ENCODE results near the gene HEATR3. TPM values are rescaled to one million over a fixed set of nuclear protein-coding genes. Genes with fewer than 3 reads are reported as not detected.

Gene HEATR3
- total and polyA plus RNA-seq, 2 of the 8 experiments (the other 6 are each of a cell fraction or from before 2014, with no cell fraction given): 13.0 to 29.2 TPM

DNA sequence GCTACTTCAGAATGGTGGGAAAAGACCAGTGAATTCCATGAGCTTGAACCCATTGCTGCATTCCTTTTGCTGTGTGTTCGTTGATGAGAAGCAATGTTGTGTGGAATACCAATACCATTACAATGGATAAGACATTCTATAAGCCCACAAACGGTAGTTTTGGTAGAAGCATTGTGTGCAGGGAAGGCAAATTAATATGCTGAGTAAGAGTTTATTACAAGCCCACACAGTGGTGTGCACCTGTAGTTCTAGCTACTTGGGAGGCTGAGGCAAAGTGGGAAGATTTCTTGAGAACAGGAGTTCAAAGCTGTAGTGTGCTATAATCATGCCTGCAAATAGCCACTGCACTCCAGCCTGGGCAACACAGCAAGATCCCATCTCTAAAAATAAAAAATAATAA, 67.4 kb downstream of the HEATR3 start:
- no peak overlapping the region for H3K14ac ChIP-seq (ENCODE audit: insufficient read length)
- no peak overlapping the region for H3K27ac ChIP-seq (ENCODE audit: low read depth, low read length)
- no peak overlapping the region for H2BK20ac ChIP-seq (ENCODE audit: low read length)
- H4K20me1 ChIP-seq (replicated peaks in 1 of 2; ENCODE audit: control insufficient read depth in 1 of 2, insufficient read depth in 2 of 2, low read length in 2 of 2): no peaks in the 10 kb centered on the region
- H4K8ac ChIP-seq (ENCODE audit: extremely low read depth, insufficient read depth, low read length): no peak overlapping the region
- H3K27me3 ChIP-seq (replicated peaks in 1 of 4; ENCODE audit: control insufficient read depth in 3 of 4, extremely low read depth in 1 of 4, insufficient read depth in 3 of 4, low read length in 3 of 4): no peaks in the 10 kb centered on the region
- H3K4ac ChIP-seq (replicated peaks; ENCODE audit: insufficient read length, low read depth, low read length): no peak overlapping the region
- H2BK12ac ChIP-seq (ENCODE audit: low read depth, low read length): no peak overlapping the region
- H2AK5ac ChIP-seq (ENCODE audit: low read depth, low read length): no peak overlapping the region
- H3K23me2 ChIP-seq (ENCODE audit: low read depth, low read length): no peaks in the 10 kb centered on the region
- no peaks in the 10 kb centered on the region for H3K4me1 ChIP-seq (replicated peaks in 1 of 4; ENCODE audit: control insufficient read depth in 3 of 4, insufficient read depth in 4 of 4, low read length in 3 of 4)
- H3K56ac ChIP-seq (replicated peaks; ENCODE audit: insufficient read length, low read depth, low read length): no peak overlapping the region
- no peaks in the 10 kb centered on the region for H3K9me3 ChIP-seq (ENCODE audit: insufficient read depth in 2 of 2, low read depth in 1 of 2, low read length in 1 of 2)
- H2BK5ac ChIP-seq (ENCODE audit: low read depth, low read length): no peak overlapping the region
- H3K23ac ChIP-seq (ENCODE audit: insufficient read length): no peak overlapping the region
- H3K36me3 ChIP-seq (ENCODE audit: control insufficient read depth in 2 of 4, insufficient read depth in 4 of 4, low read length in 3 of 4): no peaks in the 10 kb centered on the region
- CTCF ChIA-PET (ENCODE audit: partially characterized antibody): interaction anchor here (0.6 to 0.8 kb wide), 2 partner anchors 51 to 78 kb away, joined by 3 read pairs; no protein-coding TSS in a partner anchor
- no peak overlapping the region for H2BK15ac ChIP-seq (ENCODE audit: low read length)
- no peaks in the 10 kb centered on the region for H3K79me2 ChIP-seq (ENCODE audit: control insufficient read depth in 1 of 2, insufficient read depth in 2 of 2, low read length in 2 of 2)
- POLR2A ChIA-PET (ENCODE audit: partially characterized antibody): no interaction called here
- no peak overlapping the region for H3K18ac ChIP-seq (ENCODE audit: extremely low read depth, low read length)
- H2AFZ ChIP-seq (ENCODE audit: low read length): no peak overlapping the region
- H3K4me3 ChIP-seq (ENCODE audit: extremely low read depth in 1 of 4, insufficient read depth in 2 of 4, low read depth in 3 of 4, low read length in 4 of 4): no peak overlapping the region
- DNase-seq (ENCODE audit: low read depth in 1 of 2, low spot score in 2 of 2): no peak
- TF ChIP-seq TCF12 (IDR thresholded peaks at IDR 0.05; ENCODE audit: low read depth, low read length) (no peak), NANOG (IDR thresholded peaks at IDR 0.05; ENCODE audit: insufficient read depth, low read depth, low read length, poor library complexity, severe bottlenecking) (no peak)
- no peak overlapping the region for H3K9ac ChIP-seq (replicated peaks in 1 of 4; ENCODE audit: extremely low read depth in 1 of 4, low read depth in 3 of 4, low read length in 3 of 4)
- H4K91ac ChIP-seq (replicated peaks; ENCODE audit: insufficient read length, low read length): no peak overlapping the region
- FAIRE-seq: no peak
- H2BK120ac ChIP-seq (replicated peaks; ENCODE audit: low read depth, low read length): no peak overlapping the region
- H3K79me1 ChIP-seq (ENCODE audit: low read depth, low read length): no peaks in the 10 kb centered on the region
- WGBS, 2 experiments (ENCODE audit: extremely low coverage in 1 of 2, insufficient coverage in 1 of 2, insufficient read length in 1 of 2, insufficient replicate concordance in 2 of 2, low coverage in 1 of 2, low lambda C conversion rate in 2 of 2, missing lambda C conversion rate in 1 of 2): 53% methylated on average over 2 of the region's 2 CpGs; no CpG with 5 or more reads in 1 of the 2 experiments
- no peak overlapping the region for H4K5ac ChIP-seq (ENCODE audit: insufficient read length, low read depth, low read length)
- H3K4me2 ChIP-seq (ENCODE audit: insufficient read depth in 1 of 2, low read depth in 2 of 2, low read length in 2 of 2): no peak overlapping the region
